Measurements from ENCODE around the gene SPATA17.

SPATA17 gene

GRCh38 chr1:217847643-217848042 is 216.5 kb downstream of the SPATA17 start:
- DNase-seq (ENCODE audit: low spot score), result no peak

GRCh38 chr1:217856342-217857034 is 225.3 kb downstream of the SPATA17 start:
- DNase-seq (ENCODE audit: low spot score), result no peak

- no peak for DNase-seq (ENCODE audit: low spot score)
Observed at GRCh38 chr1:217857061-217857460, 225.9 kb downstream of the SPATA17 start.

GRCh38 chr1:217861658-217862057 is 230.5 kb downstream of the SPATA17 start:
- no peak for DNase-seq (ENCODE audit: low spot score)

- DNase-seq (ENCODE audit: low spot score), result no peak
Observed at GRCh38 chr1:217867446-217867995, 236.4 kb downstream of the SPATA17 start.

- DNase-seq (ENCODE audit: low spot score), result no peak
Observed at GRCh38 chr1:217871955-217872354, 240.8 kb downstream of the SPATA17 start.

GRCh38 chr1:217875229-217875628 is 244.1 kb downstream of the SPATA17 start:
- DNase-seq (ENCODE audit: low spot score), result no peak

GRCh38 chr1:217876401-217876800 is 245.3 kb downstream of the SPATA17 start:
- no peak for DNase-seq (ENCODE audit: low spot score)

- no peak for DNase-seq (ENCODE audit: low spot score)
Observed at GRCh38 chr1:217876896-217877295, 245.8 kb downstream of the SPATA17 start.

GRCh38 chr1:217881131-217881543 is 250.0 kb downstream of the SPATA17 start:
- DNase-seq (ENCODE audit: low spot score), result no peak

GRCh38 chr1:217881607-217882332 is 250.6 kb downstream of the SPATA17 start:
- DNase-seq (ENCODE audit: low spot score), result no peak

GRCh38 chr1:217885181-217885580 is 254.0 kb downstream of the SPATA17 start:
- DNase-seq (ENCODE audit: low spot score), result no peak

GRCh38 chr1:217888328-217888727 is 257.2 kb downstream of the SPATA17 start:
- DNase-seq (ENCODE audit: low spot score), result no peak

- no peak for DNase-seq (ENCODE audit: low spot score)
Observed at GRCh38 chr1:217889401-217889800, 258.3 kb downstream of the SPATA17 start.

- DNase-seq (ENCODE audit: low spot score), result no peak
Observed at GRCh38 chr1:217891966-217892365, 260.8 kb downstream of the SPATA17 start.

- no peak for DNase-seq (ENCODE audit: low spot score)
Observed at GRCh38 chr1:217892750-217893149, 261.6 kb downstream of the SPATA17 start.

- DNase-seq (ENCODE audit: low spot score), result no peak
Observed at GRCh38 chr1:217895841-217896240, 264.7 kb downstream of the SPATA17 start.

GRCh38 chr1:217896490-217896889 is 265.3 kb downstream of the SPATA17 start:
- no peak for DNase-seq (ENCODE audit: low spot score)

- no peak for DNase-seq (ENCODE audit: low spot score)
Observed at GRCh38 chr1:217897100-217897499, 266.0 kb downstream of the SPATA17 start.

GRCh38 chr1:217899614-217900013 is 268.5 kb downstream of the SPATA17 start:
- DNase-seq (ENCODE audit: low spot score), result no peak

GRCh38 chr1:217907504-217907903 is 276.4 kb downstream of the SPATA17 start:
- no peak for DNase-seq (ENCODE audit: low spot score)

GRCh38 chr1:217910203-217910602 is 279.1 kb downstream of the SPATA17 start:
- no peak for DNase-seq (ENCODE audit: low spot score)

GRCh38 chr1:217910791-217911320 is 279.7 kb downstream of the SPATA17 start:
- no peak for DNase-seq (ENCODE audit: low spot score)

Measured in germinal center (tissue), 1 donor.